HG02623 (cell line): ENCODE results near the gene DOCK4.
"Not testable (repeated sequence)": the region's sequence is repeated elsewhere in the genome, so short reads cannot be mapped to it uniquely, and the experiment has no call there.

Source experiments
- ATAC-seq: cut with Tn5 transposase; IDR thresholded peaks from one replicate; pipeline ENCODE4 v1.9.1; 2021; ENCODE audit warnings: moderate library complexity; ENCODE audit not compliant: unreplicated experiment

Gene DOCK4

DNA sequence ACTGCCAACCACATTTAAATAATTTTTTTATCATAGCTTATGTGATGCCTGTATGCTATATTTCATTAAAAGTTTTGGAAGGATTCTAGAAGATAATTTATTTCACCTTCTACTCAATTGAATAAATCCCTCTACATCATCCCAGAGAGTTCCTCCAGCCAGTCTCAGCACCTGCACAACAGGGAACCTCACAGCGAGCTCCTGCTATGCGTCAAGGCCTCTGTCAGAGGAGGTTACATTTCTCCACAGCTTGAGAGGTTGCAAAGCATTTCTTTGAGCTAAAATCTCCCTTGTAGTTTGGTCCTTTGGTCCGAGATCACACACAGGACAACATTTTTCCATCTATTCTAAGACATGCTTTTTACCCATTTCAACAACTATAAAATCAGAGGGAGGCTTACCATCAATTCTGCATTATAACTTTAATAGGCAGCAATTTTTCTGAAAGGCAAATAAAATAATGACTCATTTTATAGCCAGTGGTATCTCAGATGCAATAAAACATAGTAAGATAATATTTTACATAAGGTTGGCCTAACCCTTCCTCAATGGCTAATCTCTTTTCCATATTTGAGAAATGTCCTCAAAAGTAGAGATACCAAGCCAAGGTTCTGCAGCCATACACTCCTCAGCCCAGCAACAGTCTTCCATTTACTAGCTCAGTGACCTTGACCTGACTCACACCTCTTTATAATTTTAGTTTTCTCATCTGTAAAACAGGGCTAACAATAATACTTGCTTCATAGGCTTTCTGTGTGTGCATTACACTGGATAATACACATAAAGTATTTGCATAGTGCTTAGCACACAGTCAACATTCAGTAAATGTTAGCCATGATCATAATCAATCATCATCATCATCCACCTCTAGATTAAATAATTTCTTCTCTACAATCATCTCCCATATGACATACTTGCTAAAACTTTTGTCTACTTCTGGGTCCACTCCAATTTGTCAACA lies 68.8 kb downstream of the DOCK4 start:
- ATAC-seq, result no peak

DNA sequence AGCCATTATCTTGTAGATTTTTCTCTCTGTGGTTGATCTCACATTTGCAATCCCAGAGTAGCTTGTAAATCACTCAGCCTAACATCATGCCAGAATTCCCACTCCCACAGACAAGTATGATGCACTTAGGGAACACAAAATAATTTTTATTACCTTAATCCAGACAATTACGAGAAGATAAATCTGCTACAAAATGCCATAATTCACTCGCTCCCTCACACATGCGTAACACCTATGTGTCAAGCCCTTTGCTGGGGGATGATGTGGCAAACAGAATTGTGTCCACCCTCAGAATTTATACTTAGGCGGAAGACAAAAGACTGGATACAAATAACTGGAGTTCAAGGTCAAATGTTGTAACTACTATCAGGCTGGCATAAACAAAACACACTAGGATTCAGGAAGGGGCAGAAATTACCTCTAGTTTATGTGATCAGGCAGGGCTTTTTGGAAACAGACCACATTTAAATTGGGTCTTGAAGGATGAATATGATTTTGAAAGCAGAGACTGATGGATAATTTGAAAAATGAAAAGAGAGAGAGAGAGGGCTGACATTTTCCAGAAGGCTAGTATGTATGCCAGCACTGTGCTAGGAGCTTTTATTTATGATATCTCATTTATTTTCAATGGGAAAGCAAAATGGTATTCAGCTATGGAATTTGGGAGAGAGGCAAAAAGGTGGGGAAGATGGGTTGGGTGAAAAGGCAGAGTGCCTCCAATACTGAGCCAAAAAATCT lies 69.8 kb downstream of the DOCK4 start:
- no peak for ATAC-seq

DNA sequence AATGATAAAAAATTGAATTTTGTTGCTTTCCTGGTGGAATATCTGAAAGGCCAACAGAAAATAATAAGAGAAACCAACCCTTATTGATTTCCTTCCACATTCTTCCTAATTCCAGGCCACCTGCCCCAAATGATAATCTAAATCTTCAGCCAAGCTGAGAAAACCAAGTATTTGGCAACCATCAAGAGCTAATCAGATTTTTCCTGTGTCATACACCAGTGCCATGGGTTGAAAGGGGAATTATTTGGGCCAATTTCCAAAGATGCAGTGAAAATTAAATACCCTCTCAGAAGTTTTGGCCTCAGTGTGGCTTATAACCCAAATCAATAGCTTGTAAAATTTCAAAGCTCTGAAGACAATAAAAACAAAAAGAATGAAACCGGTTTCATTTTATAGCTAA lies 70.4 kb downstream of the DOCK4 start:
- no peak for ATAC-seq

DNA sequence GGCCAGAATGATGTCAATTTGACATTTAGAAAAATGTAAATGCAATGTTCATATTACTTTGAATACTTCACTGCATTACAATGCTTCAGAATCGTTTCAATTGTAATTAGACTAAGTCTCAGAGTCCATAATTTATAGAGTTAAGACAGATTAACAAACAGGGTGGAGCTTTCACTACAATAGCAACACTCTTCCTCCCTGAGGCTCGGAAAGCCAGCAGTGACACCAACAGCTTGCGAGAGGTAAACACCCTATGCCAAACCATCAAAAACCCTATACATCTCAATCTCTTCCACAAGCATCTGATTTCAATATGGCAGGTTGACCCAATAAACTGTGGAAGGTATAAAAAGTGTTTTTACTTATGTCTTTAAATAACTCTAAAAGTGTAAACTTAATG lies 72.2 kb downstream of the DOCK4 start:
- ATAC-seq, result no peak

- no peak for ATAC-seq
These were observed 72.9 kb downstream of the DOCK4 start for GRCh38 chr7:112133328-112133727.

GRCh38 chr7:112132051-112132694 lies 74.0 kb downstream of the DOCK4 start:
- no peak for ATAC-seq

DNA sequence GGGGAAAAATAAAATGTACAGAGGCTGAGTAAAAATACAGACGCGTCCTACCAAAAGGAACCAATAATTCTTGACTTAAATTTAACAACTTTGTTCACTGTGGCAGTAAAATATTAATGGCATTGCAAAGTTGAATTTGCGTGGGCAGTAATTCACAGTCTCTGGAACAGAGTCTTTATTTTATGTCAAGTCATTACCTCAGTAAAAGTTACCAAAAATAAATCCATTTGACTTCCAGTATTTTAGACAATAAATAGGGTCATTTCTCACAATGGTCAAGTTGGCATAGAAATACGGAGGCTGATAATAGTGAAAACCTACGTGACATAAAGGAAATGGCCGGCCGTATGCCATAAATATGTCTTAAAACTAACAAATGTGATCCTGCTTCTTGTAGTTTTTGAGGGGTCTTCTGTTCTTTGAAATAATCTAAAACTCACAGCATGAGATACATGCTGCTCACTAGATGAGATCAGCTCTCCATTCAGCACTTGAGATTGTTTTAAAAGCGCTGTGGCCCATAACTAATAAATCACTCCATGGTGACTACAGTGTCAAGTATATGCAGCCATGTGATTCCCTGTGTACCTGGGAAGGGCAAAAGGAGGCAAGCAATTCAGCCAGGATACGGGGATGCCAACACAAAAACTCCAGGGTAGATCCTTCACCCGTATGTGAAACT lies 75.3 kb downstream of the DOCK4 start:
- ATAC-seq, result no peak

- no peak for ATAC-seq
These were observed 76.4 kb downstream of the DOCK4 start for GRCh38 chr7:112129655-112130323.

- ATAC-seq, result not testable (repeated sequence)
These were observed 77.5 kb downstream of the DOCK4 start for GRCh38 chr7:112128461-112129425.

GRCh38 chr7:112128041-112128440 lies 78.2 kb downstream of the DOCK4 start:
- ATAC-seq, result not testable (repeated sequence)

GRCh38 chr7:112125250-112125649 lies 80.9 kb downstream of the DOCK4 start:
- ATAC-seq, result no peak

GRCh38 chr7:112124061-112124766 lies 82.0 kb downstream of the DOCK4 start:
- no peak for ATAC-seq

DNA sequence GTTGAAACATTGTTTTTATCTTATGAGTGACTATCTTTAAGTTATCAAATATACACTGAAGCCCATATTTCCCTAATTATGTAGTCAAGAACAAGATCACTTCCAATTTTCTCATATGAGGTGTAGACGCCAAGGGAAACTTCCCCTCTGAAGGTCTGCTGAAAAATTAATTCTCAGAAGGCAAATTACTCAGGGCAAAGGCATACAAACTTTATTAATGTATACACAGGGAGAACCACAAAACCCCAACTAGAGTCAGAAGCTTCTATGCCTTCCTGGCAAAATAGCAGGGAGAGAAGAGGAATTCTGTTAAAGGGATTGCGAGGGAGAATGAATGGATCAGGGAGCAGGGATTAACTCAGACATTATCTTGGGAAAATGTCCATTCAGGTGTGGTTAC lies 83.4 kb downstream of the DOCK4 start:
- no peak for ATAC-seq

GRCh38 chr7:112122144-112122543 lies 84.1 kb downstream of the DOCK4 start:
- no peak for ATAC-seq

DNA sequence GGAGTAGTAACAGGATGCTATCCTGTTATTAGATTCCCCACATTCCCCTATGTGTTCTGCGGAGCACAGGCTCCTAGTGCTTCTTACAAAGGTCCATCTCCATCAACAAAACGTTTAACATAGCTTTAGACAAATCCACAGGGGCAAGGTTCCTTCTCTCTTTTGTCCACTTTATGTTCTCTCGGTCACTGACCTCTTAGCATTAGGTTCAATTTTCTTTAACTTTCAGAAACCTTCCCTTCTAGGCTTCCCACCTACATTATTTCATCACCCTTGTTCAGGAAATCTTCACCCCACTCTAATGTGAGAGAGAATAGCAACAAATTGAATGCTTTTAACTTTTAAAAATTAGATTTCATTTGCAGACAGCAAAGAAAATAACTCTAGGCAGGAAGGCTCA lies 84.9 kb downstream of the DOCK4 start:
- no peak for ATAC-seq

DNA sequence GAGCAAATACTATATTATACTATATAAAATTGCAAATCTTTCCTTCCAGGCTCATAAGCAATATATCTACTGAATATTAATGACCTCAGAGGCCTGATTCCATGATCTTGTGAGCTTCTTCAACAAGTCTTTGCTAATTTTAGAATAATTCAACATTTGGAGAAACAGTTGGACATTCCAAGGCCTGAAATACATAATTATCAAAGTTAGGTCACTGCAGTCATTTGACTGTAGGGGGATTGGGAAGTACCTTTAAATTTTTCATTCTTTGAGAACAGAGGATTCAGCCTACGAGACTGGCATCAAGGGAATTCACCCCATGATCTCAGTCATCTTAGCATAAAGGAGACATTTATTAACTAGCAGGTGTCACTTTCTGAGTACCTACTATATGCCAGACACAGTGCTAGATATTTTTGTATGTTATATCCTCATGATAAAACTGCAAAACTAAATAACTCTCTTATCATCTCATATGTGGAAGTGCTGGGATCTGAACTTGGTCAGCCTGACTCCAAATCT lies 85.4 kb downstream of the DOCK4 start:
- ATAC-seq, result no peak

DNA sequence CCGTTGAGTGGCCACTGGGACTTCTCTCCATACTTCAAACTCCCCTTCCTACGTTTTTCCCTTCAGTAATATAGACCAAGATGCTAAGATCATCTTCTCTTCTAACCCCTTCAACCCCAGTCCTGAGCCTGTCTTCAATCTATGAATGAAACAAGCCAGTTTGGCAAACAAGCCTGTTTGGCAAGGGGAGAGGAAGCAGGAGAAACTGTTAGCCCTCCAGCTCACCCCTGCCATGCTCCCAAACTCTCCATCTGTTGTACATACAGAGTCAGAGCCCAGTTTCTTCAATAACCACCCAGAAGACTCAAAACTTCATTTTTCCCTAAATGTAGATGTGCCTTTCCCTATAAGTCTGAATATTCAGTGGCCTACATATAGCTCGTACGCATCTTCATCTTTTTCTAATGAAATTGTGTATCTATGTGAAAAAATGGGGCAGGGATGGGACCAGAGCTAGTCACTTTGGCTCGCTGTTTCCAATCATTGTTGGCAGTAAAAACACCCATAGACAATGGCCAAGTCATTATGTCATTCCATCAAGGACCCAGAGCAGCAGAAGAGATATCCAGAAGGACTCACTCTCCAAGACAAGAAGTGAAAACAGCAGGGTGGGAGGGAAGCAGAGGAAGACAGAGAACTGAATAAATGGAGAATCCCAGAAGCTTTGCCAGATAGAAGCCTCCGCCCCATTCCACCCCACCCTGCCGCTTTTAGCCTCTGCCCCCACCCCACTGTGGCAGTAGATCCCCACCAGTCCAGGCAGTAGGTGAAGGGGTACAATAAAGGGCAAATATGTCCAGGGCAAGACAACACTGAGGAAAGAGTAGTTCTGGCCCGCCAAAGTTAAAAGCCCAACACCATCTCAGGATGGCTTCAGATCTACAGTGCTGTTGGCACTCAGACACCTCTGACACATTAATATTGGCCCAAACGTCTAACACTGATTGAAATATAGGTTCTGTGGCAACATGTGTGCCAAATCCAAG lies 87.3 kb downstream of the DOCK4 start:
- ATAC-seq, result no peak
